ENCODE measurements around the gene INIP. TPM values are rescaled to one million over a fixed set of nuclear protein-coding genes. Genes with fewer than 3 reads are reported as not detected.
A peak's percentile ranks its signal among the peaks of the same experiment; 100 is the strongest.

INIP gene
- total RNA-seq, 1 donor from 2014 or later, result 22.7 TPM

DNA sequence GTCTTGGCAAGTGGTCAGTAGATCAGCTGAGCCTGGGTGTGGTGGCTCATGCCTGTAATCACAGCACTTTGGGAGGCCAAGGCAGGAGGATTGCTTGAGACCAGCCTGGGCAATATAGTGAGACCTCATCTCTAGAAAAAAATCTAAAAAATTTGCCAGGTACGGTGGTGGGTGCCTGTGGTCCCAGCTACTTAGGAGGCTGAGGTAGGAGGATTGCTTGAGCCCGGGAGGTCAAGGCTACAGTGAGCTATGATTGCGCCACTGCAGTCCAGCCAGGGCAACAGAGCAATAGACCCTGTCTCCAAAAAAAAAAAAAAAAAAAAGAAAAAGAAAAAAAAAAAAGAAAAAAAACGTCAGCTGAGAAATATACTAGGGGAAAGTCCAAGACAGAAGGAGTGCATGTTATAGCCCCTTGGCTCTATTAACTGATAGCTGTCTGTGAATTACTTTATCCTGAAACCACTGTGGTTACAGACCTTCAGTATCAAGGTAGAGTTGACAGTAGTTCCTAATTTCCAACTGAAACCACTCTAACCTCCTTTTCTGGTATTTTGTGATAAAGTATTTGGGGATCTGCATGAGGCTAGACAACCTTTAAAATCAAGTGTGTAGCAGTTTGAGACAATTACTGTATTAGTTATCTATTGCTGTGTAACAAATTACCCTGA is 2.3 kb upstream of the INIP start:
- no peak for DNase-seq (ENCODE audit: low spot score)
- no peak overlapping the region for H3K4me3 Mint-ChIP-seq (ENCODE audit: unreplicated experiment)
- no peak overlapping the region for H3K27ac Mint-ChIP-seq (ENCODE audit: unreplicated experiment)
- H3K27me3 Mint-ChIP-seq (ENCODE audit: low read depth), result no peaks in the 10 kb centered on the region
- H3K36me3 Mint-ChIP-seq (ENCODE audit: low read depth), result no peaks in the 10 kb centered on the region
- H3K9me3 Mint-ChIP-seq (ENCODE audit: low read depth), result no peaks in the 10 kb centered on the region
- H3K4me1 Mint-ChIP-seq (ENCODE audit: low read depth), result peaks cover 11% of the 10 kb centered on the region
- TF ChIP-seq, protein P1, sequence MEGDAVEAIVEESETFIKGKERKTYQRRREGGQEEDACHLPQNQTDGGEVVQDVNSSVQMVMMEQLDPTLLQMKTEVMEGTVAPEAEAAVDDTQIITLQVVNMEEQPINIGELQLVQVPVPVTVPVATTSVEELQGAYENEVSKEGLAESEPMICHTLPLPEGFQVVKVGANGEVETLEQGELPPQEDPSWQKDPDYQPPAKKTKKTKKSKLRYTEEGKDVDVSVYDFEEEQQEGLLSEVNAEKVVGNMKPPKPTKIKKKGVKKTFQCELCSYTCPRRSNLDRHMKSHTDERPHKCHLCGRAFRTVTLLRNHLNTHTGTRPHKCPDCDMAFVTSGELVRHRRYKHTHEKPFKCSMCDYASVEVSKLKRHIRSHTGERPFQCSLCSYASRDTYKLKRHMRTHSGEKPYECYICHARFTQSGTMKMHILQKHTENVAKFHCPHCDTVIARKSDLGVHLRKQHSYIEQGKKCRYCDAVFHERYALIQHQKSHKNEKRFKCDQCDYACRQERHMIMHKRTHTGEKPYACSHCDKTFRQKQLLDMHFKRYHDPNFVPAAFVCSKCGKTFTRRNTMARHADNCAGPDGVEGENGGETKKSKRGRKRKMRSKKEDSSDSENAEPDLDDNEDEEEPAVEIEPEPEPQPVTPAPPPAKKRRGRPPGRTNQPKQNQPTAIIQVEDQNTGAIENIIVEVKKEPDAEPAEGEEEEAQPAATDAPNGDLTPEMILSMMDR (IDR thresholded peaks at IDR 0.05), result no peak

DNA sequence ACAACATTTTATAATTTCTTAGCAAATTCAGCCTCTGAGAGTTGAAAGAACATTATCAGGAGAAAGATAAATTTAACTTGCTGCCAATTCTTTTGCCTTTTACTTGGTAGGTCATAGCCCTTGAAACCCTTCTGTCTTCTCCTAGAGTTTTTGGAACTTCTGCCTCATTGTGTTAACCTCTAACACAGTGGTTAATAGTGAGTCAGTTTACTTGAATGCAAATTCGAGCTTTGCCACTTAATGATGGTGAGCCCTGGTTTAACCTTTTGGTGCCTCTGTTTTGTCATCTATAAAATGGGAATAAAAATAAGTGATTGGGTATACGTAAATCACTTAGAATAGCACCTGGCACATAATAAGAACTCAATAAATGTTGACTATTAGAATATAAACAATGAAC is 1.8 kb upstream of the INIP start:
- peaks cover 11% of the 10 kb centered on the region for H3K4me1 Mint-ChIP-seq (ENCODE audit: low read depth)
- no peaks in the 10 kb centered on the region for H3K27me3 Mint-ChIP-seq (ENCODE audit: low read depth)
- no peak overlapping the region for H3K4me3 Mint-ChIP-seq (ENCODE audit: unreplicated experiment)

DNA sequence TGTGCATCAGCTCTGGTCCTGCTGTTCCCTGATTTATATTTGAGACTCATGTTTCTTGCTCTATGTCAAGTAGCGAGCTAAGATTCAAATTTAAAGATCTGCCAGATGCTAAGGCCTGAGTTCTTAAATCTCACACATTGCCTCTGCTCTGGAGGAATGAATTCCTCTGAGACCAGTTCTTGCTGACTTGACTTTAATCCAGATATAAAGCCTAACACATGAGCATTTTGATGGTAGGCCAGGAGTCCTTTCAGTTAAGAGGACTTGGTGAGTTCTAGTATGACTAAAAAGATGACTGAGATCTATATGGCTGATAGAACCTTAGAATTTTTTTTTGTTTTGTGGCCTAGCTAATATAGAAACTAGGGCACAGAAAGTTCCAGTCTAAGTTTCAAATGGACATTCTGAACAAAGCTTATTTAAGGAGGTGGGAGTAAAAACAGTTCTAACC is 1.3 kb upstream of the INIP start:
- Mint-ChIP-seq H3K9me3 (ENCODE audit: low read depth) (no peaks in the 10 kb centered on the region), H3K4me3 (ENCODE audit: unreplicated experiment) (no peak overlapping the region), H3K36me3 (ENCODE audit: low read depth) (no peaks in the 10 kb centered on the region), H3K4me1 (ENCODE audit: low read depth) (peaks cover 11% of the 10 kb centered on the region), H3K27me3 (ENCODE audit: low read depth) (no peaks in the 10 kb centered on the region), H3K27ac (ENCODE audit: unreplicated experiment) (no peak overlapping the region)
- DNase-seq (ENCODE audit: low spot score), result no peak
- TF ChIP-seq, protein P1 (IDR thresholded peaks at IDR 0.05), result no peak

More for the DNA sequence above, 1.8 kb upstream of the INIP start:
- Mint-ChIP-seq H3K9me3 (ENCODE audit: low read depth) (no peaks in the 10 kb centered on the region), H3K36me3 (ENCODE audit: low read depth) (no peaks in the 10 kb centered on the region), H3K27ac (ENCODE audit: unreplicated experiment) (no peak overlapping the region)
- TF ChIP-seq, protein P1 (IDR thresholded peaks at IDR 0.05), result no peak
- DNase-seq (ENCODE audit: low spot score), result no peak

DNA sequence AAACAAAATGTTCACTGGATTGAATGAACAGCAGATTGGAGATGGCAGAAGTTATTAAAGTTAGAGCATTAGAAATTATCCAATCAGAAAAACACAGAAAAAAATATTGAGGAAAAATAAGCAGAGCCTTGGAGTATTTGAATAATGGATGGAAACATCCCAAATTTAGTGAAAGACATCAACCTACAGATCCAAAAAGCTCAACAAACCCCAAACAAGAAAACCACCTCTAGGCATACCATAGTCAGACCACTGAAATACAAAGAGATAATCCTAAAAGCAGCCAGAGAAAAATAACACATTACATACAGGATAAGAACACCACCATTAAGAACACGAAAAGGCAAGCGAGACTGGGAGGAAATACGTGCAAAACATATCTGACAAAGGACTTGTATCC is 5.2 kb downstream of the INIP start:
- DNase-seq (ENCODE audit: low spot score), result no peak
- peaks cover 16% of the 10 kb centered on the region for H3K4me1 Mint-ChIP-seq (ENCODE audit: low read depth)
- no peak overlapping the region for H3K4me3 Mint-ChIP-seq (ENCODE audit: unreplicated experiment)
- peaks cover 4% of the 10 kb centered on the region for H3K36me3 Mint-ChIP-seq (ENCODE audit: low read depth)
- H3K27me3 Mint-ChIP-seq (ENCODE audit: low read depth), result no peaks in the 10 kb centered on the region
- peaks cover 5% of the 10 kb centered on the region for H3K9me3 Mint-ChIP-seq (ENCODE audit: low read depth)
- TF ChIP-seq, protein P1 (IDR thresholded peaks at IDR 0.05), result no peak
- H3K27ac Mint-ChIP-seq (ENCODE audit: unreplicated experiment), result no peak overlapping the region

DNA sequence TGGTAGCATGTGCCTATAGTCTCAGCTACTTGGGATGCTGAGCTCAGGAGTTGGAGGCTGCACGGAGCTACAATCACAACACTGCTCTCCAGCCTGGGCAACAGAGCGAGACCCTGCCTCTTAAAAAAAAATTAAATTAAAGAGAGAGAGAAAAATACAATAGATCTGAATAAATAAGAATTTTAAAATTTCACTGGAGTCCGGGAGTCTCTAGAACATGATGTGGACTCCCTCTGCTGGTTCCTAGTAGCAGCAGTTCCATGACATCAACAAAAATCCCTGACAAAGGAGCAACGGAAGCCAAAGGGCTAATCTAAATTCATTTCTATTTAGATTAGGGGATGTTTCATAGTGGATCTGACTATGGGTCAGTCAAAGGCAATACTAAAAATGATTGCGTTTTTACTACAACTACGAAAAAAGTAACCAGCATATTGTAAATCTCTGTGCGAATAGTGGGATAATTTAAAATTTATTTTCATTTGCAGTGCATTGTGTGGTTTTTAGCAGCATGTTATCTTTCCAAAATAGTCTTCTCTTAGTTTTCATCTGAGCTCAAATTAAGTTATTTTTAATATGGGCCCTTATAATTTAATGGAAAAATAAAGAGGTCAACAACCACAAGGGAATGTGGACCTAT is 6.7 kb downstream of the INIP start:
- TF ChIP-seq, protein P1 (IDR thresholded peaks at IDR 0.05), result peak; percentile 87
- Mint-ChIP-seq H3K27me3 (ENCODE audit: low read depth) (no peaks in the 10 kb centered on the region), H3K4me3 (ENCODE audit: unreplicated experiment) (no peak overlapping the region), H3K4me1 (ENCODE audit: low read depth) (peaks cover 8% of the 10 kb centered on the region), H3K27ac (ENCODE audit: unreplicated experiment) (peak overlapping the region; percentile 41), H3K9me3 (ENCODE audit: low read depth) (peaks cover 5% of the 10 kb centered on the region), H3K36me3 (ENCODE audit: low read depth) (peaks cover 4% of the 10 kb centered on the region)
- no peak for DNase-seq (ENCODE audit: low spot score)
